ENCODE measurements around the gene VOPP1. TPM values are rescaled to one million over a fixed set of nuclear protein-coding genes. Genes with fewer than 3 reads are reported as not detected.

VOPP1 gene
- total and polyA plus RNA-seq, 11 donors: 9.9 to 58.0 (median 22.9) TPM

GRCh38 chr7:55475855-55476803 is 96.2 kb downstream of the VOPP1 start:
- intact Hi-C loops (cut with DNase I): no loop called here
- WGBS, 4 donors: 85 to 91% (median 87%) methylated on average over 13 to 19 of the region's 19 CpGs

GRCh38 chr7:55474944-55475854 is 97.1 kb downstream of the VOPP1 start:
- Histone ChIP-seq H3K4me1 (peaks cover 0 to 23% (median under 1%) of the 10 kb centered on the region in 12 donors), H3K9me3 (no peaks in the 10 kb centered on the region), H3K27ac (no peak overlapping the region), H3K27me3 (no peaks in the 10 kb centered on the region), H3K36me3 (peaks cover 0 to 20% (median 0%) of the 10 kb centered on the region in 9 donors), H3K4me3 (no peak overlapping the region)
- no peak for TF ChIP-seq POLR2A (IDR thresholded peaks at IDR 0.05)
- no peak for TF ChIP-seq CTCF (IDR thresholded peaks at IDR 0.05)
- no peak for DNase-seq
- 91 to 96% (median 94%) methylated on average over 22 of the region's 22 CpGs for WGBS, 4 donors
- no peak for ATAC-seq
- intact Hi-C loops (cut with DNase I): no loop called here

More at GRCh38 chr7:55475855-55476803, 96.2 kb downstream of the VOPP1 start:
- Histone ChIP-seq H3K4me1 (peaks cover 0 to 20% (median 0%) of the 10 kb centered on the region in 12 donors), H3K9me3 (no peaks in the 10 kb centered on the region), H3K4me3 (no peak overlapping the region), H3K27ac (no peak overlapping the region), H3K27me3 (no peaks in the 10 kb centered on the region), H3K36me3 (peaks cover 0 to 21% (median 0%) of the 10 kb centered on the region in 9 donors)
- ATAC-seq (no peak), DNase-seq (no peak)
- TF ChIP-seq CTCF (IDR thresholded peaks at IDR 0.05): no peak
- no peak for TF ChIP-seq POLR2A (IDR thresholded peaks at IDR 0.05)

- H3K27me3 ChIP-seq: no peaks in the 10 kb centered on the region
- TF ChIP-seq POLR2A (IDR thresholded peaks at IDR 0.05) (no peak), CTCF (IDR thresholded peaks at IDR 0.05) (no peak)
- peaks cover 0 to 27% (median 6%) of the 10 kb centered on the region in 12 donors for H3K4me1 ChIP-seq
- H3K27ac ChIP-seq: no peak overlapping the region
- no peak overlapping the region for H3K4me3 ChIP-seq
- DNase-seq (no peak), ATAC-seq (no peak)
- H3K9me3 ChIP-seq: no peaks in the 10 kb centered on the region
- intact Hi-C loops (cut with DNase I): no loop called here
- WGBS, 4 donors: 92 to 98% (median 97%) methylated on average over 10 of the region's 10 CpGs
- peaks cover 0 to 31% (median 0%) of the 10 kb centered on the region in 9 donors for H3K36me3 ChIP-seq
Observed at GRCh38 chr7:55473932-55474331, 98.4 kb downstream of the VOPP1 start.
